ENCODE data around the gene NFATC3. TPM values are rescaled to one million over a fixed set of nuclear protein-coding genes. Genes with fewer than 3 reads are reported as not detected.

The NFATC3 gene
- polyA plus RNA-seq, 3 donors = 14.3 to 21.8 (median 15.8) TPM

DNA sequence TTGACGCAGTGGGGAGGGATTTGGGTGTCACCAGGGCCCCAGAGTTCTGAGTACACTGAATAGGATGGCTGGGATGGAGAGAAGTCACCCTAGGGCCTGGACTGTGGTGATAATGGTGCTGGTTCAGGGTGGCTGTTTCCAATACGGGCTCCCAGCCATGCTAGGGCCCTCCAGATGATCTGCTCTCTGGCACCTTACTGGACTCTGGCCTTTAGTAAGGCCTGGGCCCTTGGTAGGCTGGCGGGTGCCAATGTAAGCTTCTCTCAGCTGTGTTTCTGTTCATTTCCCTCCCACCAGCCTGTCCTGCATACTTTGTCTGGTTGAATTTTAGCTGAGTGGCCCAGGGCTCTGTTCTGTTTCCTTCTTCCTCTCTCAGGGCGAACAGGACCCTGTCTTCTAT, 162.8 kb downstream of the NFATC3 start:
- Mint-ChIP-seq H3K9me3 (peaks cover 0 to 2% (median 0%) of the 10 kb centered on the region in 7 donors), H3K4me1 (peaks cover 49% of the 10 kb centered on the region), H3K27me3 (ENCODE audit: low read depth in 3 of 3) (peaks cover 0 to 3% (median 2%) of the 10 kb centered on the region in 3 donors), H3K27ac (peak overlapping the region; percentile 86 to 92 (median 89)), H3K36me3 (peaks cover 33 to 50% of the 10 kb centered on the region in 2 donors), H3K4me3 (peak overlapping the region; percentile 97 to 98)
- H3K4me3 ChIP-seq (replicated peaks in 1 of 3; ENCODE audit: low read depth in 2 of 3, low read length in 3 of 3) = peak overlapping the region in 1 of 3 experiments; percentile 86
- H3K9me3 ChIP-seq (replicated peaks in 1 of 2; ENCODE audit: control insufficient read depth in 1 of 2, insufficient read depth in 1 of 2, low read length in 2 of 2) = no peaks in the 10 kb centered on the region
- no peak for DNase-seq
- H4K20me1 ChIP-seq (ENCODE audit: insufficient read depth, low read length) = peaks cover 7% of the 10 kb centered on the region
- H3K4me1 ChIP-seq (ENCODE audit: control insufficient read depth in 1 of 2, insufficient read depth in 2 of 2, low read length in 2 of 2) = peaks cover 39 to 47% of the 10 kb centered on the region in 2 donors
- TF ChIP-seq, protein P1, sequence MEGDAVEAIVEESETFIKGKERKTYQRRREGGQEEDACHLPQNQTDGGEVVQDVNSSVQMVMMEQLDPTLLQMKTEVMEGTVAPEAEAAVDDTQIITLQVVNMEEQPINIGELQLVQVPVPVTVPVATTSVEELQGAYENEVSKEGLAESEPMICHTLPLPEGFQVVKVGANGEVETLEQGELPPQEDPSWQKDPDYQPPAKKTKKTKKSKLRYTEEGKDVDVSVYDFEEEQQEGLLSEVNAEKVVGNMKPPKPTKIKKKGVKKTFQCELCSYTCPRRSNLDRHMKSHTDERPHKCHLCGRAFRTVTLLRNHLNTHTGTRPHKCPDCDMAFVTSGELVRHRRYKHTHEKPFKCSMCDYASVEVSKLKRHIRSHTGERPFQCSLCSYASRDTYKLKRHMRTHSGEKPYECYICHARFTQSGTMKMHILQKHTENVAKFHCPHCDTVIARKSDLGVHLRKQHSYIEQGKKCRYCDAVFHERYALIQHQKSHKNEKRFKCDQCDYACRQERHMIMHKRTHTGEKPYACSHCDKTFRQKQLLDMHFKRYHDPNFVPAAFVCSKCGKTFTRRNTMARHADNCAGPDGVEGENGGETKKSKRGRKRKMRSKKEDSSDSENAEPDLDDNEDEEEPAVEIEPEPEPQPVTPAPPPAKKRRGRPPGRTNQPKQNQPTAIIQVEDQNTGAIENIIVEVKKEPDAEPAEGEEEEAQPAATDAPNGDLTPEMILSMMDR (IDR thresholded peaks at IDR 0.05) = no peak
- H3K36me3 ChIP-seq (replicated peaks in 1 of 2; ENCODE audit: control insufficient read depth in 1 of 2, insufficient read depth in 2 of 2, low read length in 2 of 2) = peaks cover 25 to 43% of the 10 kb centered on the region in 2 donors
- peak overlapping the region; percentile 45 for H3K9ac ChIP-seq (ENCODE audit: insufficient read depth, low read length, poor library complexity, severe bottlenecking)
- 84% methylated on average over 3 of the region's 4 CpGs for WGBS (ENCODE audit: insufficient coverage)
- intact Hi-C loops (cut with micrococcal nuclease) = loop anchor here (5.0 to 10.0 kb wide), 2 partner anchors 64 to 163 kb away; partner anchors contain the start of genes PRMT7 (in 2 of the 2), SLC7A6OS (in 2 of the 2) and NFATC3 (in 1 of the 2)
- H3K4me2 ChIP-seq (replicated peaks; ENCODE audit: extremely low read depth, low read length, poor library complexity, severe bottlenecking) = peak overlapping the region; percentile 91
- peaks cover 41% of the 10 kb centered on the region for H3K79me2 ChIP-seq (ENCODE audit: insufficient read depth, low read length)
- H3K27me3 ChIP-seq (ENCODE audit: control insufficient read depth in 2 of 2, insufficient read depth in 2 of 2, low read length in 2 of 2) = no peaks in the 10 kb centered on the region
- H3K27ac ChIP-seq (ENCODE audit: low read depth in 1 of 2, low read length in 2 of 2) = peak overlapping the region; percentile 61 to 86
- H2AFZ ChIP-seq (ENCODE audit: insufficient read depth, low read depth, low read length, poor library complexity, severe bottlenecking) = peak overlapping the region; percentile 2

DNA sequence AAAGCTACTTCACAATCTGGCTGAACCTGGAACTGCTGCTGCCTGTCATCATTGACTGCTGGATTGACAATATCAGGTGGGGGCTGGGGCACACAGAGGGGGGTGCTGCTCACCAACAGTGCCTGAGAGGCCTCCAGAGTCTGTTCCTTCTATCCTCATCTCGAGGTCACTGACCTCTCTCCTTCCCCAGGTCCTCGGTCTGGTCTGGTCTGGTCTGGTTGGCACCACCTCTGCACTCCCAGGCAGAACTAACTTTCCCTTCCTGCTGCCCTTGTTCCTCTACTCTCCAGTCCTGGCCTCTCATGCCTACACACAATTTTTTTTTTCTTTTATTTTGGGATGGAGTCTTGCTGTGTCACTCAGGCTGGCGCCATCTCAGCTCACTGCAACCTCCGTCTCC, 164.2 kb downstream of the NFATC3 start:
- peaks cover 45% of the 10 kb centered on the region for H3K4me1 Mint-ChIP-seq
- H2AFZ ChIP-seq (ENCODE audit: insufficient read depth, low read depth, low read length, poor library complexity, severe bottlenecking) = no peak overlapping the region
- no peak overlapping the region for H3K4me3 Mint-ChIP-seq
- TF ChIP-seq, protein P1 (IDR thresholded peaks at IDR 0.05) = no peak
- H3K27ac ChIP-seq (ENCODE audit: low read depth in 1 of 2, low read length in 2 of 2) = peak overlapping the region in 1 of 2 donors; percentile 41
- H3K9ac ChIP-seq (ENCODE audit: insufficient read depth, low read length, poor library complexity, severe bottlenecking) = no peak overlapping the region
- no peak overlapping the region for H3K4me3 ChIP-seq (replicated peaks in 1 of 3; ENCODE audit: low read depth in 2 of 3, low read length in 3 of 3)
- peaks cover 35 to 43% of the 10 kb centered on the region in 2 donors for H3K4me1 ChIP-seq (ENCODE audit: control insufficient read depth in 1 of 2, insufficient read depth in 2 of 2, low read length in 2 of 2)
- H3K27ac Mint-ChIP-seq = peak overlapping the region in 6 of 7 donors; percentile 35 to 78 (median 42)
- H3K36me3 Mint-ChIP-seq = peaks cover 44 to 64% of the 10 kb centered on the region in 2 donors
- H3K9me3 ChIP-seq (replicated peaks in 1 of 2; ENCODE audit: control insufficient read depth in 1 of 2, insufficient read depth in 1 of 2, low read length in 2 of 2) = no peaks in the 10 kb centered on the region
- H3K36me3 ChIP-seq (replicated peaks in 1 of 2; ENCODE audit: control insufficient read depth in 1 of 2, insufficient read depth in 2 of 2, low read length in 2 of 2) = peaks cover 37 to 56% of the 10 kb centered on the region in 2 donors
- no peak for DNase-seq
- WGBS (ENCODE audit: insufficient coverage) = 81% methylated on average over 3 of the region's 4 CpGs
- H3K9me3 Mint-ChIP-seq = peaks cover 0 to 2% (median 0%) of the 10 kb centered on the region in 7 donors
- peaks cover 12% of the 10 kb centered on the region for H4K20me1 ChIP-seq (ENCODE audit: insufficient read depth, low read length)
- H3K27me3 ChIP-seq (ENCODE audit: control insufficient read depth in 2 of 2, insufficient read depth in 2 of 2, low read length in 2 of 2) = no peaks in the 10 kb centered on the region
- H3K79me2 ChIP-seq (ENCODE audit: insufficient read depth, low read length) = peaks cover 39% of the 10 kb centered on the region
- intact Hi-C loops (cut with micrococcal nuclease) = loop anchor here (5.0 to 10.0 kb wide), 2 partner anchors 63 to 165 kb away; partner anchors contain the start of genes PRMT7 (in 2 of the 2), SLC7A6OS (in 2 of the 2) and NFATC3 (in 1 of the 2)
- no peak overlapping the region for H3K4me2 ChIP-seq (replicated peaks; ENCODE audit: extremely low read depth, low read length, poor library complexity, severe bottlenecking)
- peaks cover 0 to 3% (median 2%) of the 10 kb centered on the region in 3 donors for H3K27me3 Mint-ChIP-seq (ENCODE audit: low read depth in 3 of 3)

Data from CD14-positive monocyte (primary cell).